ENCODE results near the gene KCNQ4. TPM values are rescaled to one million over a fixed set of nuclear protein-coding genes. Genes with fewer than 3 reads are reported as not detected.

Gene KCNQ4
- total and polyA plus RNA-seq, 2 donors (not counting 3 experiments of a cell fraction or from before 2014, with no cell fraction given), result 0.06 to 0.07 TPM

- Histone ChIP-seq H3K27me3 (ENCODE audit: control insufficient read depth in 2 of 2, insufficient read depth in 2 of 2, low read length in 2 of 2) (no peaks in the 10 kb centered on the region), H3K9ac (replicated peaks; ENCODE audit: extremely low read depth, insufficient read depth, low read length) (no peak overlapping the region), H3K4me2 (ENCODE audit: insufficient read depth, low read length) (no peak overlapping the region), H3K9me3 (replicated peaks; ENCODE audit: control insufficient read depth, insufficient read depth, low read length) (no peaks in the 10 kb centered on the region), H3K27ac (ENCODE audit: insufficient read depth, low read depth, low read length) (no peak overlapping the region), H3K9me1 (replicated peaks; ENCODE audit: control insufficient read depth, extremely low read depth, insufficient read depth, low read length) (no peaks in the 10 kb centered on the region), H4K20me1 (replicated peaks; ENCODE audit: control insufficient read depth, extremely low read depth, insufficient read depth, low read length) (no peaks in the 10 kb centered on the region), H3K4me1 (ENCODE audit: control insufficient read depth, extremely low read depth, insufficient read depth, low read length) (no peaks in the 10 kb centered on the region), H2AFZ (ENCODE audit: low read depth, low read length) (no peak overlapping the region), H3K4me3 (replicated peaks in 1 of 3; ENCODE audit: insufficient read depth in 1 of 3, low read depth in 1 of 3, low read length in 3 of 3) (no peak overlapping the region), H3K79me2 (ENCODE audit: control insufficient read depth, insufficient read depth, low read length) (no peaks in the 10 kb centered on the region), H3K36me3 (ENCODE audit: control insufficient read depth in 2 of 2, extremely low read depth in 1 of 2, insufficient read depth in 2 of 2, low read length in 2 of 2) (peaks cover 0 to 4% of the 10 kb centered on the region in 2 experiments)
- POLR2A ChIA-PET, result no interaction called here
- dilution Hi-C loops (cut with MboI; ENCODE audit: extremely low pct_ligation_motif_present, low sequenced_read_pairs) (no loop called here), intact Hi-C loops (cut with micrococcal nuclease) (no loop called here)
- FAIRE-seq (no peak), DNase-seq (ENCODE audit: low read depth, low spot score) (no peak)
- no TSS peak for BruUV-seq (replicated peaks)
- TF ChIP-seq JUN (IDR thresholded peaks at IDR 0.05; ENCODE audit: borderline replicate concordance, insufficient read depth, insufficient read length, low read depth) (no peak), GATA2 (IDR thresholded peaks at IDR 0.05; ENCODE audit: insufficient read depth, insufficient read length, low read depth, low read length) (no peak), FOS (IDR thresholded peaks at IDR 0.05; ENCODE audit: borderline replicate concordance, insufficient read depth, low read length) (no peak), CTCF (IDR thresholded peaks at IDR 0.05; ENCODE audit: extremely low read depth in 1 of 2, insufficient read depth in 1 of 2, low read depth in 1 of 2, low read length in 2 of 2) (no peak), EZH2 (IDR thresholded peaks at IDR 0.05; ENCODE audit: borderline replicate concordance, low read depth, low read length, severe bottlenecking) (no peak), POLR2AphosphoS5 (IDR thresholded peaks at IDR 0.05; ENCODE audit: insufficient read depth, low read depth, low read length) (no peak), POLR2A (IDR thresholded peaks at IDR 0.05; ENCODE audit: low read depth, low read length) (no peak), MAX (IDR thresholded peaks at IDR 0.05; ENCODE audit: insufficient read depth, insufficient read length) (no peak), MYC (IDR thresholded peaks at IDR 0.05; ENCODE audit: low read depth, low read length) (no peak)
- CTCF ChIA-PET, result no interaction called here
Measured at GRCh38 chr1:40742363-40743061, 41.1 kb upstream of the KCNQ4 start.
